K562 (cell line): ENCODE data around the gene PRKAR2B. TPM values are rescaled to one million over a fixed set of nuclear protein-coding genes. Genes with fewer than 3 reads are reported as not detected.

Experiments used
- ATF7 ChIP-seq: fragments of 450-650 bp; IDR thresholded peaks from 2 replicates; pipeline ENCODE4 v1.7.1; 2014; ENCODE audit warnings: mild to moderate bottlenecking, moderate library complexity
- BCLAF1 ChIP-seq, 2 experiments: fragments of 450-650 bp in 1 of 2; IDR thresholded peaks; 2 replicates each; pipeline ENCODE4 v1.6.1; 2011 to 2017; ENCODE audit warnings: low read depth in 2 of 2, antibody characterized with exemption in 1 of 2, borderline replicate concordance in 1 of 2, low read length in 1 of 2, mild to moderate bottlenecking in 1 of 2, mixed read lengths in 1 of 2; ENCODE audit not compliant: control insufficient read depth in 1 of 2
- CTBP1 ChIP-seq: fragments of 450-650 bp; IDR thresholded peaks from 2 replicates; pipeline ENCODE4 v1.6.1; 2016; ENCODE audit warnings: borderline replicate concordance
- HDAC2 ChIP-seq: fragments of 450-650 bp; IDR thresholded peaks from 2 replicates; pipeline ENCODE4 v1.6.1; 2016; ENCODE audit warnings: mild to moderate bottlenecking
- KAT7 ChIP-seq: sonication (generic); formaldehyde crosslinking; IDR thresholded peaks from 2 replicates; pipeline ENCODE4 v1.8.0; 2022; ENCODE audit warnings: missing genetic modification reagents, mild to moderate bottlenecking, borderline replicate concordance
- MECOM ChIP-seq: fragments of 250-450 bp; sonication (Bioruptor Pico); IDR thresholded peaks from 2 replicates; pipeline ENCODE4 v1.8.0; 2022; ENCODE audit warnings: inconsistent platforms
- MED1 ChIP-seq: sonication (generic); formaldehyde crosslinking; IDR thresholded peaks from 2 replicates; pipeline ENCODE4 v1.8.1; 2023; ENCODE audit warnings: missing genetic modification reagents, borderline replicate concordance
- MLLT1 ChIP-seq, 2 experiments: fragments of 450-650 bp; IDR thresholded peaks; 2 replicates each; pipeline ENCODE4 v1.6.1; 2016
- NRF1 ChIP-seq, 2 experiments: fragments of 450-650 bp; IDR thresholded peaks in 1 of 2; conservative IDR thresholded peaks in 1 of 2; 2 replicates each; pipeline ENCODE4 v1.6.1; 2014; ENCODE audit warnings: mild to moderate bottlenecking in 2 of 2
- PKNOX1 ChIP-seq: fragments of 450-650 bp; IDR thresholded peaks from 2 replicates; pipeline ENCODE4 v1.6.1; 2016
- POLR2AphosphoS2 ChIP-seq: IDR thresholded peaks from 2 replicates; pipeline ENCODE4 v1.6.1; 2012; ENCODE audit warnings: low read length, improper control_type of control experiment
- PRDM10 ChIP-seq: fragments of 450-650 bp; IDR thresholded peaks from 2 replicates; pipeline ENCODE4 v1.6.1; 2018; ENCODE audit not compliant: partially characterized antibody
- RBM25 ChIP-seq: fragments of 200-400 bp; formaldehyde crosslinking; IDR thresholded peaks from 2 replicates; pipeline ENCODE4 v1.6.1; 2018; ENCODE audit warnings: low read length, low read depth, moderate library complexity; ENCODE audit not compliant: severe bottlenecking
- SOX6 ChIP-seq: fragments of 450-650 bp; IDR thresholded peaks from 2 replicates; pipeline ENCODE4 v1.6.1; 2014; ENCODE audit warnings: mild to moderate bottlenecking
- XRCC5 ChIP-seq: fragments of 200-400 bp; formaldehyde crosslinking; IDR thresholded peaks from 2 replicates; pipeline ENCODE4 v1.6.1; 2017; ENCODE audit warnings: low read depth, mild to moderate bottlenecking, low read length
- ZNF146 ChIP-seq: IDR thresholded peaks from one replicate; pipeline ENCODE4 v1.6.1; 2018; ENCODE audit warnings: missing compliant biosample characterization; ENCODE audit not compliant: unreplicated experiment
- ZNF512 ChIP-seq: IDR thresholded peaks from 2 replicates; pipeline ENCODE4 v1.6.1; 2016; ENCODE audit warnings: missing genetic modification characterization, missing compliant biosample characterization
- ZNF717 ChIP-seq: fragments of 250-450 bp; sonication (Bioruptor Pico); IDR thresholded peaks from 2 replicates; pipeline ENCODE4 v1.5.0; 2021
- polyA plus RNA-seq, 8 experiments: library from polyadenylated mRNA; depleted of rRNA in 4 of 8; stranded (reverse) in 5 of 8; unstranded in 3 of 8; fragments of >200 nt; fragmentation: Nextera tagmentation in 2 of 8; fragmentation: Illumina TruSeq in 1 of 8; extraction: Ambion mirVana in 2 of 8; extraction: Trizol in 1 of 8; gene quantifications; 2 replicates each; pipeline versions ENCODE4 v1.2.1 to v1.2.3, GENCODE V29; 2011 to 2014; ENCODE audit warnings: inconsistent platforms in 1 of 8, missing spikeins in 1 of 8
- total RNA-seq, 7 experiments: library from RNA; depleted of rRNA in 6 of 7; stranded (reverse); fragments of >200 nt in 6 of 7; fragmentation: Illumina TruSeq in 2 of 7; extraction: Trizol in 2 of 7; gene quantifications; 2 replicates each; pipeline versions ENCODE4 v1.2.1 to v1.2.3, GENCODE V29; 2011 to 2021; ENCODE audit warnings: low replicate concordance in 1 of 7

PRKAR2B gene
- total and polyA plus RNA-seq, 9 of the 15 experiments (the other 6 are each of a cell fraction or from before 2014, with no cell fraction given), result 59.0 to 173 (median 129) TPM

- TF ChIP-seq RBM25 (peak; percentile 20), ZNF146 (CRISPR knock-in tag) (no peak), CTBP1 (no peak), MECOM (CRISPR knock-in tag) (no peak), ATF7 (0 out of 2 replicates have a peak, but pooled peaks have one; percentile 16), POLR2AphosphoS2 (no peak), MLLT1 (IDR thresholded peaks at IDR 0.05) (peak in 1 of 2 experiments; percentile 62; a peak in 1 of 4 replicates), MED1 (CRISPR knock-in tag) (no peak), SOX6 (peak; percentile 35; the same call in 1 of the 2 replicates), ZNF512 (no peak), KAT7 (CRISPR knock-in tag) (no peak), PRDM10 (no peak), ZNF717 (CRISPR knock-in tag) (no peak), HDAC2 (peak; percentile 48; the same call in 1 of the 2 replicates), PKNOX1 (peak; percentile 15; the same call in 1 of the 2 replicates), XRCC5 (no peak), BCLAF1 (IDR thresholded peaks at IDR 0.05; ENCODE audit: borderline replicate concordance in 1 of 2, control insufficient read depth in 1 of 2, low read depth in 2 of 2, low read length in 1 of 2) (no peak), NRF1 (conservative IDR thresholded peaks at IDR 0.05 in 1 of 2, IDR thresholded peaks at IDR 0.05 in 1 of 2) (no peak)
These were observed 41.9 kb upstream of the PRKAR2B start (continued) for GRCh38 chr7:107002529-107002998.
